ENCODE data around the gene ANKRD45.
A peak's percentile ranks its signal among the peaks of the same experiment; 100 is the strongest.
"Not testable (repeated sequence)": the region's sequence is repeated elsewhere in the genome, so short reads cannot be mapped to it uniquely, and the experiment has no call there.

ANKRD45 gene, protein sequence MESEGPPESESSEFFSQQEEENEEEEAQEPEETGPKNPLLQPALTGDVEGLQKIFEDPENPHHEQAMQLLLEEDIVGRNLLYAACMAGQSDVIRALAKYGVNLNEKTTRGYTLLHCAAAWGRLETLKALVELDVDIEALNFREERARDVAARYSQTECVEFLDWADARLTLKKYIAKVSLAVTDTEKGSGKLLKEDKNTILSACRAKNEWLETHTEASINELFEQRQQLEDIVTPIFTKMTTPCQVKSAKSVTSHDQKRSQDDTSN

DNA sequence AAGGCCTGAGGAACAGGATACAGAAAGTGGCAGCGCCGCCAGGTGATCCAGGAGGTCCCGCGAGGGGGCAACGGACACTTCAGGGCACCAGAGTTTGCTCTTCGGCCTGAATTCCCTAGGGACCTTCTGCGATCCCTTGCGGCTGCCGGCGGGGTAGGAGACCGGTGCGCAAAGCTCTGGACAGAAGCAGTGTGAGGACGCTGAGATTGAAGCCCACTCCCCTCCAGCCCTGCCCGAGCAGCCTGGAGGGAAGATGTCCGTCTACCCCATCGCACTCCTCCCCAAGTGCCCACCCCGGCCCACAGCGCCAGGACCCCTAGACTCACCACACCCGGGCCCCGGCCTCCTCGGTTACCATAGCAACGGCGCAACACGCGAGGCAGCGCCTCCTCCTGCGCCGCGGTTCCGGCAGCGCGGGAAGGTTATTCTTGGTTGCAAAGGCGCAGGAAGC lies at the start of gene ANKRD45:
Gene ANKRD45, minus strand, starts transcription at position 361 of the 451 bp plus-strand sequence. CDS start 10,433 bp downstream, outside the sequence.
- DNase-seq: peak; percentile 32

DNA sequence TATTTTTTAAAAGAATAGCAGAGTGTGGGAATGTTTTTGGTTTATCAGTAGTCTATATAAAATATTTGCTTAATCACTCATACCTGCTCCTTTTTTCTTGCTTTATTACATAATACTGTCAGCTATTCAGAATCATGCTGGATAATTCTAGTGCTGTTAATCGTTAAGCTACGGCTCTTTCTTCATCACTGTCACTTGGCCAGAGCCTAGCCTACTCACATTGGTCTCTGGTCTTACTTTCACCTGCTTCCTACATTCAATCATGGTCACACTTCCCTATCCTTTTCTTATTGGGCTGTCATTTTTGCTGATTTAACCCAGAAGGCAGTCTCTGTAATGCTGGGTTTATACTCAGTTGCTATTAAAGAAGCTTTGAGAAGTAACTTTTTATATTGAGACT lies 47.6 kb upstream of the ANKRD45 start:
- no peak for DNase-seq

DNA sequence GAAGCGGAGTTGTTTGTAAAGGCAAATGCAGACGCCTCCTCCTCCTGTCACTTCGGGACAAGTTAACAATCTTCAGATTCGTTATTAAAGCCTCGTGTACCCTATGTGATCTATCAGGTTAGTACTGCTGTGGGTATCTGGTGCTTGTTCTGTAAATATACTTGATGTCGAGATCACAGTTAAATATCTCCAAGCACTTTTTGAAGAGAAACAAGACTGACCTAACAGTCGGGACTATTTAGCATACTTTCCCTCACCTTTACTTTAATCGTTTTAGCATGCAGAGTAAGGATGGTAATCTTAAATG lies 45.8 kb upstream of the ANKRD45 start:
- no peak for DNase-seq

DNA sequence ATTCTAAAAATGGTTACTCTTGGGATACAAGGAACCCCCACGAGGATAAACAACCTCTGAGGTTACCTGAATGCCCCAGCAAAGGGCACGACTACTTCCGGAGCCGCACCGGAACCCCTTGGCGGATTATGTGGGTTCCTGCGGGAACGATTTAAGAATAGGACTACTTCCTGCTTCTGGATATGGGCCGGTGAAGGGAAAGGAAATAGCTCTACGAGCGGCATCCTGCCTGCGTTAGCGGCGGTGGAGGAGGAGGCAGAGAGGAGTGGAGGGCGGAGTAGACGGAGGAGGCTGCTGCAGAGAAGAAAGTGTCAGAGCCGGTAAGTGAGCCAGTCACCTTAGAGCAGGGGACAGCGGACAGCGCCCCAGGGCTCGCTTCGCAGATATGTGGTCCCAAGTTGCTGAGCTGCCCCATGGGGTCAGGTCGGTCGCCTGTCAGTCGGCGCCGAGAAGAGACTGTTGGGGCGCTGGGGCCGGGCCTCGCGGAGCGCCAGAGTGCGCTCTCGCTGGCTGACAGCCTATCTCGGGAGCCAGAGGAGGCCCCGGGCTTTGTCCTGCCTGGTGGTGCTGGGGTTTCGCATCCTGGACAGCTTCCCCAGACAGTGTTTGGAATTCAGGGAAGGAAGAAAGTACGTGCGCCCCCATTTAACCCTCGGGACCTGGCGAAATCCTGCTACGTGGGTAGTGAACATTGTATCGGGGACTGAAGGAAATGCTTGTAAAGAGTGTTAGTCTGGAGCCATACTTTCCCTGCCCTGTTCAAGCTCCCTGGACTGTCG lies 45.3 kb upstream of the ANKRD45 start, which contains the start of gene KLHL20:
Gene KLHL20, plus strand, starts transcription at position 223 of the 779 bp plus-strand sequence. CDS start 1,063 bp downstream, outside the sequence.
- peak; percentile 93 for DNase-seq

DNA sequence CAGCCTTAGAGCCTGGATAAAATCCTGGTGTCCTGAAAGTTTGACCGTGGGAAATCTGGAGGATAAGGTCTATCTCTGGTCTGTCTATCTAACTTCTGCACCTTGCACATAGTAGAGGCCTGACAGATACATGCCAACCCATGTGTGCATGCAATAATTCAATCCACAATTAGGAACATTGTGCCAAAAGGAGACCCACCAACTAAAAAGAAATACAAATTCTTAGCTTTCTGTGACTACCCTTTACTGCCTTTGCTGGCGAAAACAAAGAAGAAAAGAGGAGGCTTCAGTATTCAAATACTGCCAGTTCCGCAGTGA lies 44.7 kb upstream of the ANKRD45 start:
- DNase-seq: no peak

DNA sequence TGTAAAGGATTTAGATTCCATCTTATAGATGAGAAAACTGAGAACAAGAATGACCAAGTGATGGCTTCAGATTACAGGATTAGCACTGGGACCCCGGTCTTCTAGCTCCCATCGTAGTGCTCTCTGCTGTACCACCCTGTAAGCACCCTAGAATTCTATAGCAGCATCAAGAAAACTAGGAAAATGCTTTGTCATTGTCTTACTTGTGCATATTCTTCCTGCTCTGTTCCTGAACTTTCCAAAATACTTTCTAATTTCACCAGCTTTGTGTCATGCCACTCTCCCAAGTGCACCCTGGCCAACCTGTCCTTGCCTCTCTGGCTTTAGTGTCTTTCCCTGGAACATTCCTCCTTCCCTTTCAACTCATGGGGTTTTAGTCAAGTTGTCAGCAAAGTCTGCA lies 39.1 kb upstream of the ANKRD45 start:
- DNase-seq: no peak

DNA sequence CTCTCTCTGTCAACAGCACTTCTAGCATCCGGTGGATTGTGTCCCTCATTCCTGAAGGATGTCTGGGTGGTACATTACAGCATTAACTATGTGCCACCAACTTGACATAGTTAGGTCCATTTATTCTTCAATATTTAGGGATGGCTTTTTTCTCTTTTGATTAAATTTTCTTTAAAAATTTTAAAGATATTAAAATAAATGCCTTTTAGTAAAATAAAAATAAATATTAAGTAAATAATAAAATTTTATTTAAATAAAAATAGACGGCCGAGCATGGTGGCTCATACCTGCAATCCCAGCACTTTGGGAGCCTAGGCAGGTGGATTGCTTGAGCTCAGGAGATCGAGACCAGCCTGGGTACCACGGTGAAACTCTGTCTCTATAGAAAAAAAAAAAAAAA lies 35.5 kb upstream of the ANKRD45 start:
- DNase-seq: no peak

DNA sequence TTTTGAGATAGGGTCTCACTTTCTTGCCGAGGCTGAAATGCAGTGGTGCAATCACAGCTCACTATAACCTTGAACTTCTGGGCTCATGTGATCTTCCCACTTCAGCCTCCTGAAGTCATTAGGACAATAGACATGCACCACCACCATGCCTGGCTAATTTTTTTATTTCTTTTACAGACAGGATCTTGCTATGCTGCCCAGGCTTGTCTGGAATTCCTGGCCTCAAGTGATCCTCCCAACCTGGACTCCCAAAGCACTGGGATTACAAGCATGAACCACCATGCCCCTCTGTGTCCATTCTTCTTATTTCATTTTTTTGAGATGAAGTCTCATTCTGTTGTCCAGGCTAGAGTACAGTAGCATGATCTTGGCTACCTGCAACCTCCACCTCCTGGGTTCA lies 33.1 kb upstream of the ANKRD45 start:
- DNase-seq: no peak

DNA sequence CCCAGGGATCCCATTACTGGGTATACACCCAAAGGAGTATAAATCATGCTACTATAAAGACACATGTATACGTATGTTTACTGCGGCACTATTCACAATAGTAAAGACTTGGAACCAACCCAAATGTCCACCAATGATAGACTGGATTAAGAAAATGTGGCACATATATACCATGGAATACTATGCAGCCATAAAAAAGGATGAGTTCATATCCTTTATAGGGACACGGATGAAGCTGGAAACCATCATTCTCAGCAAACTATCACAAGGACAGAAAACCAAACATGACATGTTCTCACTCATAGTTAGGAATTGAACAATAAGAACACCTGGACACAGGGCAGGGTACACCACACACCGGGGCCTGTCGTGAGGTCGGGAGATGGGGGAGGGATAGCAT lies 31.6 kb upstream of the ANKRD45 start:
- not testable (repeated sequence) for DNase-seq

DNA sequence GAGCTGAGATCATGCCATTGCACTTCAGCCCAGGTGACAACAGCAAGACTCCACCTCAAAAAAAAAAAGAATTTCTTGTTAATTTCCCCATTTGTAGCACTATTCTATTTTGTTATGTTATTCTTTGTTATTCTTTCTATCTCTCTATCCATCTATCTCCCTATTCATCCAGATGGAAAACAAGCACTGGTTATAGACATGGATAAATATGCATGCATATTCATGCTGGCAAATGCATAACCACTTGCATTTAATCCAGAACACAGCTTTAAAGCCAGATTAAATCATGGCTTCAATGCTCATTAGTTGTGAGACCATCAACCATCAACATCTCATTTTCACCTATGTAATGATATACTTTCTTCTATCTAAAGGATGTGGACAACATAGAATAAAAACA lies 23.6 kb upstream of the ANKRD45 start:
- DNase-seq: no peak

DNA sequence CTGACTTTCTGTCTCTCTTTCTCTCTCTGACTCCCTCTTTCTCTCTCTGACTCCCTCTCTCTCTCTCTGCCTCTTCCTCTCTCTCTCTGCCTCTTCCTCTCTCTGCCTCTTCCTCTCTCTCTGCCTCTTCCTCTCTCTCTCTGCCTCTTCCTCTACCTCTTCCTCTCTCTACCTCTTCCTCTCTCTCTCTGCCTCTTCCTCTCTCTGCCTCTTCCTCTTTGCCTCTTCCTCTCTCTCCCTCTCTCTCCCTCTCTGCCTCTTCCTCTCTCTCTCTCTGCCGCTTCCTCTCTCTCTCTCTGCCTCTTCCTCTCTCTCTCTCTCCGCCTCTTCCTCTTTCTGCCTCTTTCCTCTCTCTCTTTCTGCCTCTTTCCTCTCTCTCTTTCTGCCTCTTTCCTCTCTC lies 18.6 kb upstream of the ANKRD45 start:
- no peak for DNase-seq

DNA sequence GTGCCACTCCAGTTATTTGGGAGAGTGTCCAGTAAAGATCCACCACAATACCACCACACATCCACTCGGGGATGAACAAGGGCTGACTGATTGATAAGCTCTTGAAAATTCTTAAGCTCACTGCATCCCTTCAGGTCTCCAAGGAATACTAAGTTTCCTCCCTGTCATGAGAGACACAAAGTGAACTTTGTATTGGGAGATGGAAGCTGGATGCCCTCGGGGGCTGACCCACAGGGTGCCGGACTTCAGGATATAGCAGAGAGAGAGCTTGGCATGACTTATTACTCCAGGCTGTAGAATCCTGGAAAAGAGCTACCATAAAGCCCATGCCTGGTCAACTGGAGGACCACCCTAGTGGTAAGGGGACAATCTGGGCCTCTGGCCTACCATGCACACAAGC lies 15.5 kb upstream of the ANKRD45 start:
- DNase-seq: not testable (repeated sequence)

DNA sequence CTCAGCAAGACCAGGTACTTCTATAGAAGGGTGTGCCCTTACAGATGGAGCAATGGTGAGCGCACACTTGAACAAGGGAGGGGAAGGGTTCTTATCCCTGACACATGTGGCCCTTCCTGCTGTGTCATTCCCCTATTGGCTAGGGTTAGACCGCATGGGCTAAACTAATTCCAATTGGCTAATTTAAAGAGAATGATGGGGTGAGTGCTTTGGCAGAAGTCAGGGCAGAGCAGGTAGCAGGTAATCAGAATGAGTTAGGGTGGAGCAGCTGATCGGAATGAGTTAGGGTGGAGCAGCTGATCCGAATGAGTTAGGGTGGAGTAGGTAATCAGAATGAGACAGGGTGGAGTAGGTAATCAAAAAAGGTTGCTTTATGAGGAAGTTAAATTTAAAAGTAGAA lies 14.2 kb upstream of the ANKRD45 start:
- DNase-seq: not testable (repeated sequence)

DNA sequence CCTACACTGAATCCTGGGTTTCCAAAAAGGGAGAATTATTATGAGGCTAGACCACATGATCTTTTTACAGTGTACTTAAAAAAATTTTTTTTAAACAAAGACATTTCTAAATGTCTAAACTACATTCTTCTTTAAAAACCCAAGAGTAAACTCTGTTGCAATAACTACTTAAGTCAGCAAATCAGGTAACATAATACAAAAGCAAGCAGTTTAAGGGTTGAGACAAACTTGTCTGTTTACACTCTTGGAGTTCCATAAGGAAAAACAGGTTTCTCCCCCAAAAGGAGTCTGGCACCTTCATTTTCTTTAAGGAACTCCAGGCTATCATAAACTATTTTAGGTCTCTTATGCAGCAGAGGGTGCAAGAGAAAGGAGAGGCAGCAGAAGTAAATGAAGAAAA lies 12.5 kb upstream of the ANKRD45 start:
- DNase-seq: no peak

DNA sequence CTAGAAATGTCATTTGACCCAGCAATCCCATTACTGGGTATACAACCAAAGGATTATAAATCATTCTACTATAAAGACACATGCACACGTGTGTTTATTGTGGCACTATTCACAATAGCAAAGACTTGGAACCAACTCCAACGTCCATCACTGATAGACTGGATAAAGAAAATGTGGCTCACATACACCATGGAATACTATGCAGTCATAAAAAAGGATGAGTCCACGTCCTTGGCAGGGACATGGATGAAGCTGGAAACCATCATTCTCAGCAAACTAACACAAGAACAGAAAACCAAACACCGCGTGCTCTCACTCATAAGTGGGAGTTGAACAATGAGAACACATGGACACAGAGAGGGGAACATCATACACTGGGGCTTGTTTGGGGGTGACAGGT lies 10.5 kb upstream of the ANKRD45 start:
- not testable (repeated sequence) for DNase-seq

DNA sequence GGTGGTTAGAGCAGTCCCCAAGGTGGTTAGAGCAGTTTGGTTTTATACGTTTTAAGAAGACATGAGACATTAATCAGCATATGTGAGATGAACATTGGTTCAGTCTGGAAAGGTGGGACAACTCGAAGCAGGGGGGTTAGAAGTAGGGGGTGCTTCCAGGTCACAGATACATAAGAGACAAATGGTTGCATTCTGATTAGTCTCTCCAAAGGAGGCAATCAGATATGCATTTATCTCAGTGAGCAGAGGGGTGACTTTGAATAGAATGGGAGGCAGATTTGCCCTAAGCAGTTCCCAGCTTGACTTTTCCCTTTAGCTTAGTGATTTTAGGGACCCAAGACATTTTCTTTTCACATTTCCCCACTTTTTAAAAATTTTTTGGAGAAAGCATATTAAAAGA lies 4.8 kb upstream of the ANKRD45 start:
- not testable (repeated sequence) for DNase-seq

DNA sequence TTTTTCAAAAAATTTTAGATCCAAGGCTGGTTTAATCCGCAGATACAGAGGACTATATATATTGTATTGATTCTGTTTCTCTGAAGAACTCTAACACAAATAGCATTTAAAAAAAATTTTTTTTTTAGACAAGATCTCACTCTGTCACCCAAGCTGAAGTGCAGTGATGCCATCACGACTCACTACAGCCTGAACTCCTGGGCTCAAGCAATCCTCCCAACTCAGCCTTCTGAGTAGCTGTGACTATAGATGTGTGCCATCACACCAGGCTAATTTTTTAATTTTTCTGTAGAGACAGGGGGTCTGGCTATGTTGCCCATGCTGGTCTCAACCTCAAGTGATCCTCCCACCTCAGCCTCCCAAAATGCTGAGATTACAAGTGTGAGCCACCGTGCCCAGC lies 3.0 kb downstream of the ANKRD45 start:
- no peak for DNase-seq

DNA sequence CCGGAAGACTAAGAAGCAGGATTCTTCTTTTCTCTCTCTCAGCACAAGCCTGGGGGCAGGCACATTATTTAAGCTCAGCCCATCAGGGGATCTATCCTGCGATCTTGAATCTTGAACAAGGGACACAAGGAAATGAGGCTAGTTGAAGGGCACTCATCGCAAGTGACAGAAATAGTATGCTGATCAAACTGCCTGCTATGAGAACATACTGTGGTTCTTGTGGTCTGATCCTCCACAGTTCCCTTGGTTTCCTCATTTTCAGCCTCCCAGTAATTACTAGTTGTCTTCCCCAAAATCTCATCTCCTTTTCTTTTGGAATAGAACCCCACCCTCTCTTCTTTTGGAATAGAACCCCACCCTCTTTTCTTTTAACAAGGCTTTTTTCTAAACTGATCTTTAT lies 6.5 kb downstream of the ANKRD45 start:
- no peak for DNase-seq

DNA sequence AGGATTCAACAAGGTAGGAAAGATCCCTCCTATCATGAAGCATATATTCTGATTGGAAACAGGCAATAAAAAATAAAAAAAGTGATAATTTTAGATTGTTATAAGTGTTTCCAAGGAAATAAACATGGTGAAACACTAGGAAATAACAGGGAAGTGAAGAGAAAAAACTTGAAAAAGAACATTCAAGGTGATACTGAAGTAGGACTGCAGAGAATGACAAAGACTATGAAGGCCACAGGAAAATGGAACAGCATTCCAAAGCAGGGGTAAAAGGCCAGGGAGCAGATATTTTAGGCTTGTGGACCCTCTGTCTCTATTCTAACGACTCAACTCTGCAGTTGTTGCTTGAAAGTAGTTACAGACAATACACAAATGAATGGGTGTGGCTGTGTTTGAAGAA lies 7.9 kb downstream of the ANKRD45 start:
- DNase-seq: no peak

DNA sequence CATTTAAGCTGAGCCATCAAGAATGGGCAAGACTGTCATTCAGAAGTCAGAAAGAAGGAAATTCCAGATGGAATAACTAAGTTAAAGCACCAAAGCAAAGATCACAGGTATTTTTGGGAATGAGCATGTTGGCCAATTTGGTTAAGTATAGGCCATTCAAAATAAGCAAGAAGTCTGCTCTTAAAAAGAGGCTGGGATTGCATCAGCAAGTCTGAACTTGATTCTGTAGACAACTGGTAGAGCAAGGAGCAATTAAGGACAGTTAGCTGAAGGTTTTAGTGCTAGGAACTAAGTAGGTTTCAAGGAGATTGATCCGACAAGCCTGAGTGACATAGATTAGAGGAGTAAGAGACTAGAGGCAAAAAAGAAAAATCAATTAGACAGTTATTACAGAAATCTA lies 8.4 kb downstream of the ANKRD45 start:
- DNase-seq: no peak

DNA sequence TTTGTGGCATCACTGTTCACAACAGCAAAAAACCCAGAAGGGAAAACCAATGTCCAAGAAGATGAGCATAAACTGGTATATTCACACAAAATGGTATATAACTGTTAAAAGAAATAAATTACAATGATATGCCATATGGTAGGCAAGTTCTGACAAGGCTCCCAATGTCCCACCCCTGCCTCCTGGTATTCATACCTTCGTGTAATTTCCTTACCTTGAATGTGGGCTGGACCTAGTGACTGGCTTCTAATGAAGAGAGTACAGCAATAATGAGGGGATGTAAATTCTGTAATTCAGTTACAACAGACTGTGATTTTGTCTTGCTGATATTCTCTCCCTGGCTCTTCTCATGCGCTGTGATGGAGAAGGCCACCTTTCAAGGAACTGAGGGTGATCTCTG lies 9.3 kb downstream of the ANKRD45 start:
- no peak for DNase-seq

DNA sequence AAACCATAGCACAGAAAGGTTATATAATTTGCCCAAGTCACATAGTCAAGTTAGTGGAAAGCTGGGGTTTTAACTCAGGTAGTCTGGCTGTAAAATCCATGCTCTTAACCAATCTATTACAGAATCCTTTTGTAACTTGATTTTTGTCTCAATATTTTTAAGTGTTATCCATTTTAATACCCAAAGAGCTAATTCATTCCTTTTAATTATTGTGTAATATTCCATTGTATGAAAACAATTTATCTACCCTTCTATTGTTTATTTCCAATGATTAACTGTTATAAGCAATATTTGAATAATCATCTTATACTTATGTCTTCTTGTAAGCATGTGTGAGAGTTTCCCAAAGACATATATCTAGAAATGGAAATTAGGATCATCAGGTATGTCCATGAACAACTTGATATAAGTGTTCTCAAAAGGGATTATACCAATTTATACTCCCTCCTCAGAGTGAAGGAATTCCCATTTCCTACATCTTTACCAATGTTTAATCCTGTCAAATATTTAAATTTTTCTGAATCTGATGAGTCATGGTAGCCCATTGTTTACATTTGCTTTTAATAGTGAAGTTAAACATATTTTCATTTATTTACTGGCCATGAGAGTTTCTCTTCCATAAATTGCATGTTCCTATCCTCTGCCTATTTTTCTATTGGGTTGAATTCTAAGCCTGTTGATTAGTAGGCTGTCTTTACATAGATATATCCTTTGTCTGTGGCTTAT lies 20.6 kb downstream of the ANKRD45 start:
- no peak for DNase-seq

DNA sequence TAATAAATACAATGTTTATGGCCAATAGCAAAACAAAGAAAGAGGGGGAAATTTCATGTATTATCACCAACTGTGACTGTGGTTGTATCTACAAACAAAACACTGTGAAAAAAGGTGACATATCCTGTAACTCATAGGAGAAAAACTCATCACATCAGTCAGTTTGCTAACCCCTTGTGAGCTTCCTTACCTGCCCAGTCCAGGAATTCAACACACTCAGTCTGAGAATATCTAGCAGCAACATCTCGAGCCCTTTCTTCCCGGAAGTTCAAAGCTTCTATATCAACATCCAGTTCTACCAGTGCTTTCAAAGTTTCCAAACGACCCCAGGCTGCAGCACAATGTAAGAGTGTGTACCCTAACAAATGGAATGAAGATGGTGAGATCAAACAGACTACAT lies 23.0 kb downstream of the ANKRD45 start:
- no peak for DNase-seq

Data from activated CD4-positive, alpha-beta T cell treated with anti-CD3 and anti-CD28 coated beads, Interleukin-10, Interleukin-2, amounts not matched to agents 100 ng/mL and 50 ng/mL, durations not matched to agents 16 hours and 8 hours (primary cell).